Islet of Langerhans (tissue), 1 donor: ENCODE results near the gene MEGF11.

Experiments used
- FAIRE-seq: peaks from one replicate; lab custom pipeline; 2011; peaks lifted over from hg19 to GRCh38; lab: Jason Lieb, UNC

The MEGF11 gene

GRCh38 chr15:66214246-66214645 lies 39.3 kb downstream of the MEGF11 start:
- FAIRE-seq, result no peak

- FAIRE-seq, result no peak
Observed at GRCh38 chr15:66212563-66212921, 41.0 kb downstream of the MEGF11 start.

- FAIRE-seq, result no peak
Observed at GRCh38 chr15:66211670-66212562, 41.6 kb downstream of the MEGF11 start.

- no peak for FAIRE-seq
Observed at GRCh38 chr15:66210684-66211083, 42.9 kb downstream of the MEGF11 start.

DNA sequence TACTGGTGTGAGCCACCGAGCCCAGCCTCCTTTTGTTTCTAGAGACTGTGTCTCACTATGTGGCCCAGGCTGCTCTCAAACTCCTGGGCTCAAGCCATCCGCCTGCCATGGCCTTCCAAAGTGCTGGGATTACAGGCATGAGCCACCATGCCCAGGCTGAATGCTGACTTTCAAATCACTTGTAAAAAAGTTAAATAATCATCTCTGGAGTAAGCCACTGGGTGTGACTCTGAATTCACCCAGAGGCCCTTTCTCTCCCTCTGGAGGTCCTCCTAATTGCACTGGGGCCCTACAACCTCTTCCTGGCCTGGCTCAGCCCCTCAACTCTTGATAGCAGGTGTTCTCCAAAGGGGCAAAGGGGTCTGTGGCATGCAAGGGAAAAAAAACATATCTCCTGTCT lies 54.8 kb downstream of the MEGF11 start:
- FAIRE-seq, result no peak

DNA sequence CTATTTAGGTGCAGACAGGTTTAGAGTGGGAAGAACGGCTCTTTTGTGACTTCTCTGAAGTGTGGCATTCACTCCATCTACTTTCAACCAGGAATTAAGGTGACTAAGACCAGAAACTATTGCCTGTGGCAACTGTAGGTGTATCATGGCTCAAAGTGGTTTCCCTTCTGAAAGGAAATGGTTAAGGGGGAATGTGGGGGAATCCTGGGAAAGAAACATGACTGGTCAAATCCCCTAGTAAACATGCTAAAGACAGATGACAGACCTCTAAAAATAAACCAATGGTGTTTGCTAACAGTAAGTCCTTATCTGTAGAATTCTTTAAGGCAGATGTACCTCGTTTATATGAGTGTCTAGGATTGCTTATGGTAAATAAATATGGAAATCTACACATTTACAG lies 56.9 kb downstream of the MEGF11 start:
- no peak for FAIRE-seq

GRCh38 chr15:66195621-66196230 lies 57.8 kb downstream of the MEGF11 start:
- no peak for FAIRE-seq

DNA sequence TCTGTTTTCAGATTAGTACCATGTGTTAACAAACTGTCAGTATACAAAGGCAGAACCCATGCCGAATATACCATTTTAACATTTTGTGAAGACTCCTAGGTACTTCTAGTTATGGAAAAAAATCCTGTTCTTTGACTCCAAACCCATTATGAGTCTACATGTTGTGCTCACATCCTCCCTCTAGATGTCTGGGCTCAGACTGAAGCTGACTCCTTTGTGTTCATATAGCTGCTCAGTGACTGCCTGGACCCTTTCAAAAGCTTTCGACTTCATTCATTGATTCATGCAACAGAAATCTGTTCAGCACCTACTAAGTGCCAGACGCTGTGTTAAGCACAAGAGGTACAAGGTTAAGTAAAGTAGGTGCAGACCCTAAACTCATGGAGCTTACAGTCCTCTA lies 60.5 kb downstream of the MEGF11 start:
- no peak for FAIRE-seq

GRCh38 chr15:66190746-66191145 lies 62.8 kb downstream of the MEGF11 start:
- FAIRE-seq, result no peak

GRCh38 chr15:66189291-66189690 lies 64.3 kb downstream of the MEGF11 start:
- no peak for FAIRE-seq

DNA sequence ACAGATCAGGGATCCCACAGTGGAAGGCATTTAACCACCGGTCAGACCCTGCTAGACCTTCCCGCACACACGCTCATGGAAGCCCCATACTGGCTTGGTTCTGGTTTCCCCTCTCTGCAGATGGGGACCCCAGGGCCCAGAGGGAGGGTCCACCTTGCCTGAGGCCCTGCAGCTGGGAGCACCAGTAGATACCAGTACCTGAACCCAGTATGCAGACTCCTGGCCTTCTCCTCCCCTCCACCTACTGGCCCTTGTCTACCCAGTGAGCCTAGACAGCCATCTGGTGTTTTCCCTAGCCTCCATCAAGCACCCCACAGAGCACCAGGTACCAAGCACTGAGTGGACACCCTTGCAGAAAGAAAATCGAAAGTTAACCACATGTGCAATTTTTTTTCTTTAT lies 65.1 kb downstream of the MEGF11 start:
- FAIRE-seq, result no peak

- FAIRE-seq, result no peak
Observed at GRCh38 chr15:66187271-66187670, 66.3 kb downstream of the MEGF11 start.

DNA sequence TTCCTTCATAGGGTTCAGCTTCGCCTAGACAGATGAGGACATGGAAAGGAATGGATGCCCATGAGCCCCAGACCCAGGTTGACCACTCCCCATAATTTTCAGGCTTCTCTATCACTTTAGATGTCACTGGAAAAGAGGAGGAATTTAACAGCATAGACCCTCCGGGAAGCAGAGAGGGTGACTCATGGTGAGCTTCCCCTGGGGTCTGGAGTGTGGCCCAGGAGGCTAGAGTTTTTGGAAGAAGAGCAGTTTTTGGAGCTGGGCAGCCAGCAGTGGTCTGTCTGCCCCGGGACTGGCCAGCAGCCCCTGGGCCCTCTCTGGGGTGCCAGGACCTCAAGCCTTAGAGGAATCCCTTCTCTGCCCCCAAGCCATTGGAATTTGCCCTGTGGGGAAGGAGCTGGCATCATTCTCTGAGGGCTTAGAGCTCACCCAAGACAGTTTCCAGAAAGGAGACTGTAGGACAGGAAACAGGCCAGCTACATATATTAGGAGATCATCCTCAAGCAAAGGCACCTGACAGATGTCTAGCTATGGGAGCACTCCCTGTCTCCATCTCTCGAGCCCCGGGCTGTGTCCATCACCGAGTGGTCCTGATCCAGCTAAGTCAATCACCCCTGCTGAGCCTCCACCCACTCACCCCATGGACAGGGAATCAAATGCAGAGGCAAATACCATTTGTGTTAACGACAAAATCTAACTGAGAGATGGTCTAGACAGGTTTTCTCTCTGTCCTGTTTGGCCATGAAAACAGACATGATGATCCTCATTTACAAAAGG lies 67.3 kb downstream of the MEGF11 start:
- no peak for FAIRE-seq

DNA sequence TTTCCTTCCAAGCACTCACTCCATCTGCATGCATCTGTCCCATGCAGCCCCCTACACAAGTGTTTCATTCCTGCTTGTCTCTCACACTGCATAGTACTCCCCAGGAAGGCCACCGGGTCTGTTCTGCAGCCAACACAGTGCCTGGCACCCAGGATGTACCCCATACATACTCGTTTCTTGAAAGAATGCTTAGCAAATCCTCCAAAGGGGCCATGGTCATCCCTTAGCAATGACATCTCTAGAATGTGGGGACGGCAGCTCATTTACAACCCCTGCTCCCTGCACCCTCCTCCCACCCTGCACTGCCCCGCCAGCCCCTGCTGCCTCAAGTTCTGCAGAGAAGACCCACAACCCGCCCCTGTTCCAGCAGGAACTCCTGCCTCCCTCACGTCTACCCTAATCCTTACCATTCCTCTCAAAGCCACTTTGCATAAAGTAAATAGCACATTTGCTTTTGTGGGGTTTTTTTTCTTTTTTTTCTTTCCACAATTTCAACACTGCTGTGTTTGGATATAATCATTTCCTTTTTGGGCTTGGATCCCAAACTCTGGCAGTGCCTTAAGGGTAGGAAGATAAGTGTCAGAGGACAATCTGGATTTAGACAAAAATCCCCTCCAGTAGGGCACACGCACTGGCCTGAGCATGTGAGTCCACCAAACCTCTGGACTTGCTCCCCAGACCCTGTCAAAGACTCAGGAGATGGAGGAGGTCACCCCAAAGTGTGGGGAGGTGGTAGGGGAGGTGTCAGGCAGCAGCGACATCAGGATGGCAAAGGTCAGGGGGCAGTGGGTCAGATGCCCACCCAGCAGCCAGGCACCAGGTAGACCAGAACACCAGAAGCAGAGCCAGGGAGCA lies 68.4 kb downstream of the MEGF11 start:
- no peak for FAIRE-seq

DNA sequence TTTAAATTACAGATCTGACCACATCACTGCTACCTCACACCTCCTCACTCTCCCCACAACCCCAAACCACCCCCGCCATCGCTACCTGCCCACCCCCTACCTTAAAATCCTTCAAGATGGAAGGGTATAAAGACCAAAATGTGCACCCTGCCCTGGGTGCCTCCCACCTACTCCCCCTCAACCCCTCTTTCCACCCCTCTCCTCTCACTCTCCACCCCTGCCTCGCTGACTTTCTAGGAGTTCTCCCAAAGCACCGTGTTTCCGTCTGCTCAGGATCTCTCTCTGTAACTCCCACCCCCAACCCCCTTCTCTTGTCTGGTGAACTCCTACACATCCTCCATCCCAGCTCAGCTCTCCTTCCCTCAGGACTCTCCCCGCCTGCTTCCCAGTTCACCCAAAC lies 69.1 kb downstream of the MEGF11 start:
- FAIRE-seq, result no peak

DNA sequence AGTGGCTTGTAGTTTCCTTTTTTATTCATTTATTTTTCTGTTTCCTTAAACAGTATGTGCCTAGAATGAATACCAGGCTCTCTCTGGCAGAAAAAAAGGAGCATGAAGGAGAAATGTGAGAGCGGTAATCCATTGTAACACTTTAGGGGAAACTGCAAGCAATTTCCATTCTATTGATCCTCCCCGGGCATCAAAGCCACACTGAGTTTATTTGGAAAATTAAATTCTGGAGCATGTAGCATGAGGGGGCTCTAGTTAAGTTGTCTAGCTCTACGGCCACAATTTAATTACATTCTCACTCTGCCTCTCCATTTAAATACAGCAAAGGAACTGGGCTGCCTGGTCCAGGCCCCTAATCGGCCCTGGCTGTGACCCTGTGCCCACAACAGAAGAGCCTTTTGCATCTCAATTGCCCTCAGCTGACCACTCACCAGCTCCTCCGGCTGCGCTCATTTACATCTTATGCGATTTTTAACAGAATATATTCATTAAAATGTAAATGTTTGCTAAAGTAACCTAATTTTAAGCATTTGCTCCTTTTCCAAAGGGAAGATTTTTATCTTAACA lies 72.9 kb downstream of the MEGF11 start:
- FAIRE-seq, result no peak

- FAIRE-seq, result no peak
Observed at GRCh38 chr15:66178531-66178910, 75.0 kb downstream of the MEGF11 start.

DNA sequence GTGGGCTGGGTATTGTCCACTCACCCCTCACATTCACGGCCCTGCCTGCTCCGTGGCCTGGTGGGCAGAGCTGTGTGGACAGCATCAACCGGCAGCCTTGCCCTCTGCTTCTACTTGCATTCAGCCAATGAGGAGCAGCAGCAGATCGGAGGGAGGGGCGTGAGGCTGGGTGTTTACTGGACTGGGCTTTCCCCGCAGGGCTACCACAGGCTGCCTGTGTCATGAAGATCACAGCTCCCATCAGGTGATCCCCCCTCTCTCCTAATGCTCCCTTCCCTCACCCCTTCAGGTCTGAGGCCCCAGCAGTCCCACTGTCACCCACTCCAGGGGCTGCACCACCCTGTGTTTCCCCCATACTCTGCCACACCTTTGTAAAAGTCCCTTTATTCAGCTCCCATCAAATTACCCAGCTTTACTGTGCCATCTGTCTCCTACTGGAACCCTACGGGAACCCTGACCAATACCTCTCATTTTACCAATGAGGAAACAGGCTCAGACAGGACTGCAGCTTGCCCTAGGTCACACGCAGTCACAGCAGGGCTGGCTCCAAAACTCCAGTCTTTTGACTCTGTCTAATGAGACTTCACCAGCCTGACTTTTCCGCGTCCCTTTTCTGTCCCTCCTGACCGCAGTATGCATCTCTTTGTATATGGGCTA lies 81.1 kb downstream of the MEGF11 start:
- FAIRE-seq, result no peak

- FAIRE-seq, result no peak
Observed at GRCh38 chr15:66171841-66172240, 81.7 kb downstream of the MEGF11 start.

DNA sequence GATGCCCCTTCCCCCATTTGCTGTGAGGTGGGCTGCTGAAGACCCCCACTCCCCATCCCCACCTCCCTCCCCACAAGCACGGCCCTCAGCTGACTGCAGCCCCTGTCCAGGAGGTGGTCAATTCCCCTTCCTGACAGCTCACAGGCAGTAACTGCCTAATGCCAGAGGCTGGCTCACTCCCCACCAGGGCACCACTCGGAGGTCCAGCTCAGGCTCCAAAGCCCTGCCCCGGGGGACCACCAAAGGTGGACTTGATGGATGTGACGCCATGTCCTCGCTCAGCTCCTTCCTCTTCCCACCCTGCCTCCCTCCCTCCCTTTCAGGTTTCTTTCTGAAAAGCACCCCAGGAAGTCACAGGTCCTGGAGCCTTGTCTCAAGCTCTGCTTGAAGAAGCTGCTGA lies 82.8 kb downstream of the MEGF11 start:
- FAIRE-seq, result no peak

DNA sequence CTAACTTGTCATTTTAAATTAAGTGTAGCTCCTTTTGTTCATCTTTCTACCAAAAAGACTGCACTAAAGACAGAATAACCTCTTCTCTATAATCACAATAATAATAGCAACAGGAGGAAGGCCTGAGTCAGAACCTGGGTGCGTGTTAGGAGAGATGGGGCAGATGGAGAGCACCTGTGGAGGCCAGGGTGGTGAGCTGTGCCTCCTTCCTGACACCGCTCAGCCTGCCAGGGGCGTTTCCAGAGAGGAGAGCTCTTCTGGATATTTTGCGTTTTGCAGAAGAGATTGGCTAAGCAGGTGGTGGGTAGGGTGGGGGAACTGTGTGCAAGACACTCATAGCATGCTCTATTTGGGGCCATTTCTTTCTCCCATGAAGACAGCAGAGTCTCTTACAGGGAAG lies 83.5 kb downstream of the MEGF11 start:
- FAIRE-seq, result no peak
